Ammon's horn (tissue), 1 donor: ENCODE data around the gene HCST.
"Not testable (repeated sequence)": the region's sequence is repeated elsewhere in the genome, so short reads cannot be mapped to it uniquely, and the experiment has no call there.

ENCODE experiments used
- DNase-seq: peaks from one replicate; pipeline ENCODE4 v3.0.0-alpha.2; 2016; ENCODE audit warnings: low spot score

HCST gene

GRCh38 chr19:35901854-35902661 lies at the start of gene HCST:
Gene HCST (plus strand): TSS chr19:35902529. CDS start chr19:35902594, 65 bp downstream.
- DNase-seq: peak; percentile 57

- DNase-seq: peak; percentile 65
These were observed 49.1 kb upstream of the HCST start for GRCh38 chr19:35853038-35853756.

- DNase-seq: no peak
These were observed 45.7 kb upstream of the HCST start, which contains the start of gene KIRREL2 for GRCh38 chr19:35856546-35857149. Gene KIRREL2 (plus strand): TSS chr19:35856911. CDS start chr19:35857120, 209 bp downstream.

- no peak for DNase-seq
These were observed 44.0 kb upstream of the HCST start for GRCh38 chr19:35858311-35858710.

GRCh38 chr19:35859414-35859813 lies 42.9 kb upstream of the HCST start:
- no peak for DNase-seq

GRCh38 chr19:35860436-35860817 lies 41.9 kb upstream of the HCST start:
- DNase-seq: no peak

- no peak for DNase-seq
These were observed 41.3 kb upstream of the HCST start for GRCh38 chr19:35860818-35861639.

- DNase-seq: no peak
These were observed 40.6 kb upstream of the HCST start for GRCh38 chr19:35861640-35862160.

- no peak for DNase-seq
These were observed 39.8 kb upstream of the HCST start for GRCh38 chr19:35862528-35862927.

GRCh38 chr19:35863018-35863417 lies 39.3 kb upstream of the HCST start:
- DNase-seq: no peak

- peak; percentile 93 for DNase-seq
These were observed 34.0 kb upstream of the HCST start, which contains the start of gene APLP1 for GRCh38 chr19:35868172-35868822. Gene APLP1 (plus strand): TSS chr19:35868574. CDS start chr19:35868637, 63 bp downstream.

GRCh38 chr19:35868823-35869326 lies 33.5 kb upstream of the HCST start:
- DNase-seq: no peak

GRCh38 chr19:35869327-35870123 lies 32.8 kb upstream of the HCST start:
- peak; percentile 89 for DNase-seq

- not testable (repeated sequence) for DNase-seq
These were observed 32.1 kb upstream of the HCST start for GRCh38 chr19:35870124-35870736.

GRCh38 chr19:35870798-35871197 lies 31.5 kb upstream of the HCST start:
- no peak for DNase-seq

- DNase-seq: no peak
These were observed 30.7 kb upstream of the HCST start for GRCh38 chr19:35871611-35872010.

- no peak for DNase-seq
These were observed 30.1 kb upstream of the HCST start for GRCh38 chr19:35872180-35872579.

GRCh38 chr19:35874392-35874930 lies 27.9 kb upstream of the HCST start:
- DNase-seq: no peak

GRCh38 chr19:35879068-35879467 lies 23.3 kb upstream of the HCST start:
- DNase-seq: no peak
